ENCODE results near the gene SP3. TPM values are rescaled to one million over a fixed set of nuclear protein-coding genes. Genes with fewer than 3 reads are reported as not detected.

The SP3 gene
- total and polyA plus RNA-seq, 4 donors, result 14.5 to 183 (median 55.2) TPM

- H3K27ac ChIP-seq (ENCODE audit: low read depth in 1 of 2, low read length in 1 of 2), result no peak overlapping the region
- peaks cover 0 to 14% (median 0%) of the 10 kb centered on the region in 5 donors for H3K4me1 ChIP-seq (ENCODE audit: control insufficient read depth in 5 of 5, insufficient read depth in 5 of 5, low read length in 5 of 5)
- no peaks in the 10 kb centered on the region for H3K9me3 ChIP-seq (ENCODE audit: control insufficient read depth in 4 of 4, insufficient read depth in 3 of 4, low read length in 3 of 4)
- DNase-seq (no peak), ATAC-seq (ENCODE audit: insufficient read depth, low FRiP score) (no peak)
- H3K9ac ChIP-seq (ENCODE audit: insufficient read depth in 1 of 2, low read length in 2 of 2), result no peak overlapping the region
- no peak overlapping the region for H3K4me3 ChIP-seq
- 58 to 64% methylated on average over 10 of the region's 10 CpGs for WGBS, 2 donors
- no peaks in the 10 kb centered on the region for H3K36me3 ChIP-seq (ENCODE audit: control insufficient read depth in 4 of 4, insufficient read depth in 4 of 4, low read length in 4 of 4)
- peaks cover 0 to 3% (median 0%) of the 10 kb centered on the region in 3 donors for H3K27me3 ChIP-seq (ENCODE audit: control insufficient read depth in 3 of 3, insufficient read depth in 3 of 3, low read length in 2 of 3)
- no peak for TF ChIP-seq CTCF (IDR thresholded peaks at IDR 0.05; ENCODE audit: control extremely low read depth, extremely low read depth)
These were observed 106.9 kb downstream of the SP3 start for GRCh38 chr2:173858291-173858731.
